Right kidney (tissue), 1 donor: ENCODE data around the gene GALNT9.
"Not testable (repeated sequence)": the region's sequence is repeated elsewhere in the genome, so short reads cannot be mapped to it uniquely, and the experiment has no call there.

Experiments used
- DNase-seq: peaks from one replicate; pipeline ENCODE4 v3.0.0-alpha.2; 2016

GALNT9 gene

DNA sequence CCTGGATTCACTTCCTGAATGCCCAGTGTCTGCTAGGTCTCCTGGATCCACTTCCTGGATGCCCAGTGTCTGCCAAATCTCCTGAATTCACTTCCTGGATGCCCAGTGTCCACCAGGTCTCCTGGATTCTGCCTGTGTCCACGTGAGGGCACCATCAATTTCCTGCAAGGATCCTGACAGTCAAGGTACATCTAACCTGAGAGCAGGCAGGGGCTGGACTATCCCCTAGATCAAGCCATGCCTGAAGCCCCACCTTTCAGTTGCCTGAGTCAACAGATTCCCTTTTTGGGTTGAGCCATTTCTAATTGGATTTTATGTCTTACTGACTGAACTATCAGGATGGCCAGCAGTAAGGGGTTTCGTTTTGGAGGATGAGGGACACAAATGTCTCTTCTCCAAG lies 49.5 kb downstream of the GALNT9 start:
- no peak for DNase-seq

DNA sequence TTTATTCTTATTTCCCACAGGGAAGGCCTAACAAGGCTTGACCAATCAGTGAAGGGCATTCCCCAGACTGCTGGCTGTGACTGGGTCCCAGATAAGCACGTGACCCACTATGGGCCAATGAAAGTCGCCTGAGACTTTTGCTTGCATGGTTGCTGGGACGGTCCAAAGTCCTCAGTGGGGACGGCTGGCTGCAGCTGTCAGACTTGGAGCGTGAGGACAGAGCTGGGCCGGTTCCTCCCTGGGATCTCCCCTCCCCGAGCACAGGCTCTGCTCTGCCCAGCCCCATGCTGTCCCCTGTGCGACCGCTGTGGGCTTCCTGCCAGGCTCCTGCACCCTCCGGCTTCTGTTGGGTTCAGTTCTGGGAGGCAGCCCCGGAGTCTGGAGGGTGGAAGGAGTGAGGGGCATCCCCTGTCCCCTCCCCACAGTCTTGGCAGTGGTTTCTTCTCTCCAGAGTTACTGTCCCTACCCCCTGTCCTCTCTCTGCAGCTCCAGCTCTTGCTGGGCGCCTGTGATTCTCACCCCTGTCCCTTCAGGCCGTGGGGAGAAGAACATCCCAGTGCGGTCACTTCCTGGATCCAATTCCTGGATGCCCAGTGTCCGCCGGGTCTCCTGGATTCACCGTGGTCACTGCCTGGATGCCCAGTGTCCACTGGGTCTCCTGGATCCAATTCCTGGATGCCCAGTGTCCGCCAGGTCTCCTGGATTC lies 50.1 kb downstream of the GALNT9 start:
- DNase-seq = peak; percentile 55

DNA sequence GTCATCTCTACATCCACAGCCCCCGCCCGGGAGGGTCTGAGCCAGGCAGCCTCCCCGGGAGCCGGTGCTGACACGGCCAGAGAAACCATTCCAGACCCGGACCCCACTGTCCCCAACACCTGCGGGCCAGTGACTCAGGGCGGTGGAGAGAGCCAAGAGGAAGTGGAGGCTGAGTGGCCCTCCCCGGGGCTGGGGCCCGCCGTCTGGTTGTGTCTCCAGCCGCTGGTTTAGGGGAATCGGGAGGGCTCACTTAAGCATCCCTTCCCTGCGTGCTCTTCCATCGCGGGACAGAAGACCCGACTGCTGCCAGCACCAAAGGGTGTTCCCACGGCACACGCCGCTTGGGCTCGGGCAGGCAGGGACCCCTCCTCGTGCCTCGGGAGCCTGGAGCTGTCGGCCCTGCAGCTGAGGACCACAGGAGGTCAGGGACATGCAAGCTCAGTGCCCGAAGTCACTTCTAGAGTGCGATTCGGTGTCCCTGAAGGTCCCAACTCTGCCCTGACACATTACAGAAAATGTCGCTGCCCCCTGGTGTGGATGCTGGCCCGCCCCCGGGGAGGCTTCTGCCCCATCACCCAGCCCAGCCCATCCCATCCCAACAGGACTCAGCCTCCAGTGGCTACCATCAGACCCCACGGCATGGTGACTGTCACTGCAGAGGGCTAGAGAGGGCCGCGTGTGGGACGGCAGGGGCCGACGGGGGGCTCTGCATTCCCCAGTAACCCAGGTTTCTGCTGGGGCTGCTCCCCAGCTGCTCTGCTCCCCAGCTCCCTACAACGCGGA lies 50.8 kb downstream of the GALNT9 start:
- DNase-seq = peak; percentile 53

DNA sequence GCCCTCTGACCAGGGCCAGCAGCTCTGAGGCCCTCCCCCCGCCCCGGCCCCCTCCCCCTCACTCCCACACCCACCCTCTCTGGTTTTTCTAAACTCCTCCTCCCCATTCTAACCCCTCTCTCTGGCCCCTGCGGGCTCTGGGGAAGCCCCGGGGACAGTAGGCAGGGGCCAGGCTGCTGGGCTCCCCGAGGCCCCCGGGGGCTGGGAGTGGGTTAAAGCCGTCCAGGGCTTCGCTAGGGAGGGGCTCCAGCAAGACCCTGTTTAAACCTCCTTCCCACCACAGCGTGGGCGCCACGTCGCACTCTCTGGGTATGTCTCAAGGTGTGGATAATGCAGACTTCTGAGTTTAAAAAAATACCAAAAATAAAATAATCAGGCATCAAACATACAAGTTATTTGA lies 51.4 kb downstream of the GALNT9 start:
- DNase-seq = no peak

DNA sequence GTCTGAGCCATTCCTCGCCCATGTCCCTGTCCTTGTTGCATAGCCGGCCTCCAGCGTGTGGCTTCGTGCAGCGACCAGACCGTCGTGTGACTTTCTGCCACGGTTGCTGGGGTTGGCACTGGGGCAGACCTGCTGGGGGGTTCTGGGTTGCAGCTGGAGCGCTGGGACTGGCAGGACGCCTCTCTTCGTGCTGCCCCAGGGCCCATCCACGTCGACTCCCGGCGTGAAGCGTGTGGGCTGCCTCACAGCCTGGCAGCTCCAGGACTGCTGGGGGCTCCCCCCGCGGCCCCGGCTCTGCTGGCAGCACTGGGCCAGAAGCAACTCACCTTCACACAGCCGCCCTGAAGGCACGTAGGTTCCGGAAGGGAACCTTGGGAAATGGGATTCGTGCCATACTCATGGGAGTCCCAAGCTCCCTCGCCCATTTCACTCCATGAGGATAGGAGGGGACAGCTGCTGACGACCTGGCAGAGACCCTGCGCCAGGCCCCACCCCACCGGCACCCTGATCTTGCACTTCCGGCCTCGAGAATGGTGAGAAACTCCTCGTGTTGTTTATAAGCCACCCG lies 51.9 kb downstream of the GALNT9 start:
- DNase-seq = peak; percentile 68

DNA sequence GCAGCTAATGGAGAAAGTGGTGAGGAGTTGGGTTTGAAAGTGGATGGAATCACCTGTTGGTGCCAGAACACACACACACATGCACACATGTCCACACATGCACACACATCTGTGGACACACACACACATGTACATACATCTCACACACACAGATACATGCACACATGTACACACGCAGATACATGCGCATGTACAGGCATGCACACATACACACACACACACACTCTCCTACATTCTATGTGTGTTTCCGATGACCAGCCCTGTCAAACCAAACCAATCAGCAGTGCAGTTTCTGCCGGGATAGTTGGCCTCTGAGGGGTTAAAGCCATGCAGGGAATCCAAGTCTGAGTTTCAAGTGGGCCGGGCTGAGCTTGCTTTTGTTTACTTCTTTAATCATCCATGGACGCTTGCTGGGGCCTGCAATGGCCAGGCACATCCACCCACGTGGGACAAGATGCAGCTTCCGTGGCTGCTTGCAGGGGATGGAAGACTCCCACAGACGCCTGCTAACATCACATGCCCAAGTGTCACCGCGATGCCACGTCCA lies 52.5 kb downstream of the GALNT9 start:
- DNase-seq = no peak

DNA sequence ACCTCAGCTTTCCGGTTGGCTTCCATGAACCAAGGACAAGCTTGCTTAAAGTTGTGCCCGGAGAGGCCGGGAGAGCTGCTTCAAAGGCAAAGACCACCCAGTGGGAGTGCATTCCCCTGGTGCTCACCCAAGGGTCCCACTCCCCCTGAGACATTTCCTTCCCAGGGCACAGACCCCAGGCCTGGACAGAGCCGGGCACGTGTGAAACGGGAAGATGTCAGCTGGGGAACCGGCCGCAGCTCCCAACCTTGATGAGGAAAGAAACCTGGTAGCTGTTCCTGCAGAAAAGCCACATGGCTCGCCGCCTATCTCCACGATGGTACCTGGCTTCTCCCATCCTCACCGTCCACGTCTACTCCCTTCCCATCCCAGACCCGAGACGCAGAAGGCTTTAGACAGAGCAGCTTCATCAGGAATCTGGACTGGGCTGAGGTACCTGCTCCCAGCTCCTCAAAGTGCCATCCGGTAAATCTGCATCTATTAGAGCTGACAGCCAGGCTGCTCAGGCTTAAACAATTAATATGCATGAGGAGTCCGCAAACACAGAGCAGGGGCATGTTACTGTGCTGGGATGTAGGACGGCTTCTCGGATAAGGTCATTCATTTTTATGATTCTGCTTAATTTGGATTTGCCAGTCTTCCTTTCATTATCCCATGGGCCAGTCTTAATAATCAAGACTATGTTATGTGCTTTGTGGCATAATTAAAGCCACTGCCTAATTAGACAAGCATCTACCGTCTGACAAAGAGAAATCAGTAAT lies 53.1 kb downstream of the GALNT9 start:
- no peak for DNase-seq

DNA sequence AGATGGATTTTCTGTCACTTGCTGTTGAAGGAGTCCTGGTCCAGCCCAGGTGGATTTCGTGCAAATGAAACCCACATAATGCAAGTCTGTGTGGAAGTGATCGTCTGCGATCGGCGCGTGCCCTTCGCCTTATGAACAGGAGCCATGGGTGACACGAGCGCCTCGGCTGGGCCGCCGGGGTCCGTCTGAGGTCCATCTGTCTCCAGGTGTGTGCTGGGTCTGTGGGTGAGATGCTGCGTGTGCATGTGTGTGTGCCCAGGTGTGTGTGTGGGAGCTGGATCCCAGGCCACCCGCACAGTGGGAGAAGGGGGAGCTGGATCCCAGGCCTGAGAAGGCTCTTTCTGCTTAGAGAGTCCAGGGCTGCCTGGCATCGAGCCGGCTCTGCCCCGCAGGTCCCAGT lies 53.8 kb downstream of the GALNT9 start:
- no peak for DNase-seq

DNA sequence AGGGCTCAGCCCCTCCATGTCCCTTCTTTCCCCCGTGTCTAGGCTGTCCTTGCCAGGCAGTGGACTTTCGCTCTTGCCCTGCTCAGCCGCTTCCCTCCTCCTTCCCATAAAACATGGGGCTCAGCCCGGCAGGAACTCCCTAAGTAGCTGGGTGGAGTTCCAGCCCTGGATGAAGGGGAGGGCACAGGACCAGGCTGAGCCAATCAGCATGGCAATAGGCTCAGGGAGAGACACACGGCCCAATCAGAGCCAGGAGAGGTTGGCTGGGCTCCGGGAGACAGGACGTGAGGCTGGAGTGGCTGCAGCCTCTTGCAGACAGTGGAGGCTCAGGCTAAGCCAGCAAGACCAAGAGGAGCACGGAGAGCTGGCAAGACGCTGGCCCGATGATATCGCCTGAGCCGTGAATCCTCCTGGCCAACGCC lies 54.3 kb downstream of the GALNT9 start:
- peak; percentile 63 for DNase-seq

DNA sequence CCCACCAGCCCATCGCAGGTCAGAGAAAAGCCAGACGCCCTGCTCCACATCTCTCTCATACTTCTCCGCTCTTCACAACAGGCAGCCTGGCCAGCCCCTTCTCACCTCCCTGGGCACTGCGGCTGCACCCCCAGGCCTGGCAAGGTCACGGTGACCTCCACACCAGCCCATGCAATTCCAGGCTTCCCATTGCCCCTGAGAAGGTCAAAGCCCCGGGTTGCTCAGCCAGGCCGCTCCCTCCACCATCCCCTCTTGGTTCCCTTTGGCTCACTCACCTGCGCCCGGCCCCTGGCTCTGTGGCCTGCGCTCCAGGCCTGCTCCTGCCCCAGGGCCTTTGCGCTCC lies 55.4 kb downstream of the GALNT9 start:
- DNase-seq = no peak

DNA sequence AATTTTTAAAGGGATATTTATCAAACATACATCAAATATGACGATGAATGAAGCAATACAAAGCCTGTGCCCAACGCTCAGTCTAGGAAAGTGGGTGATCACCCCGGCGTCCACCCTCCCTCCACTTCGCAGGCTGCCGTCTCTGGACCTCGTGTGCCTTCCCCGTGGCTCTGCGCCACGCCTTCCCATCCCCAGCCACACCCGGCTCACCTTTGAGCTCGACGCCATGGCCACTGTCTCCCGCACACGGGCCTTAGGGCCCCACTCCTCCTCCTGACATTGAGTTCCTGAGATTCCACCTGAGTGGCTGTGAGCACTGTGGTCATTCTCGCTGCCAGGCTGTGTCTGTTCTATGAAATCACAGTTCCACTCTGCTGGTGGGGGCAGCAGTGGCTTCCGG lies 56.7 kb downstream of the GALNT9 start:
- DNase-seq = no peak

DNA sequence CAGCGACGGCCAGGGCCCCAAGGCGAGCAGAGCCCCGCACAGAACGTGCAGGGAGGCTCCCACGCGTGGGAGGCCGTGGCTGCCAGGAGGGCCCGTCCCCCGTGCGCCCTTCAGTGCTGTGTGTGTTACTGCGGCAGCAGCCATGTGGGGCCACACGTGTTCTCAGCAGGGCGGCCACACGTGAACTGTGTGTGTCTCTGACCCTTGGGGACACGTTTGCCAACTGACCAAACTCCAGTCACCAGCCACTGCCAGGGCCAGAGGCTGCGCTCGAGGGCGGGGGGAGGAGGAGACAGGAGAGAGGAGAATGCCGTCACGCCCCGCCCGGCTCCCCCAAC lies 57.7 kb downstream of the GALNT9 start:
- no peak for DNase-seq

DNA sequence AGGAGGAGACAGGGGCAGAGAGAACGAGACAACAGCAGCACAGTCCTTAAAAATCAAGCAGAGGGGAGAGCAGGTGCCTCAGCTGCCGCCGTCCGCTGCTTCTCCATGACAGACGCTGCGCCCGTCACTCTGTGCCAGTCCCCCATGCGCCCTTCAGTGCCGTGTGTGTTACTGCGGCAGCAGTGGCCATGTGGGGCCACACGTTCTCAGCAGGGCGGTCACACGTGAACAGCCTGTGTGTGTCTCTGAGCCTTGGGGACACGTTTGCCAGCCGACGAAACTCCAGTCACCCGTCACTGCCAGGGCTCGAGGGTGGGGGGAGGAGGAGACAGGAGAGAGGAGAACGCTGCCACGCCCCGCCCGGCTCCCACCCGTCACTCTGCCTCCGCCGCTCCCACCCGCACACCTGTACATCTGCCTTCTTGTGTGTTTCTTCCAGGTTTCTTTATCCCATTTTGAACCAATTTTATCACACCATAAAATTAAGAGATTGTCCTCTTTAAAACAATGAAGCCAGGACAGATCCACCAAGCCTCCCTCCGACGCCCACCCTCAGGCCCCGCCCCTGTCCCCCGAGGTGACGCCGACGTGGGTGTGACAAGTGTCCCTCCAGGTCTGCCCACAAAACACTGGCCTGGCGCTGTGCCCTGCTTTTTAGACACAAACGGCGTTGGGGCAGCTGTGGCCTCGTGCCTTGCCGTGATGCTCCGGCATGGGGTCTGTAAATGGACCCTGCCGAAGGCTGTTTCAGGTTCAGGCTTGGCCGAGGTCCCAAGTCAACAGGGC lies 58.2 kb downstream of the GALNT9 start:
- DNase-seq = peak; percentile 39

DNA sequence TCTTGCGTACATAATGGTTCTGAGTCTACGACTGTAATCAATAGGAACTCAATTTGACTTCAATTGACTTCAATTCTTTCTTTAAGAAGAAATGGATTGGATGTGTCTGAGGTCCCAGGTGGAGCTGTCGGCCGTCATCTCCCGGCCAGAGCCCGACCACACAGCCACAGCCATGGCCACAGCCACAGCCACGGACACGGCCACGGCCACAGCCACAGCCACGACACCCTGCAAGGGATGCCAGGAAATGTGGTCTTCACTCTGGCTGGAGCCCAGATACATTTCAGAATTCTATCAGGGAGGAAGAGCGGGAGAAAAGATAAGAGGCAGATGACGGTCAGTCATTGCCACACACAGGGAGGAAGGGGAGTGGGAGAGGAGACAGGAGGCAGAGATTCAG lies 58.9 kb downstream of the GALNT9 start:
- no peak for DNase-seq

DNA sequence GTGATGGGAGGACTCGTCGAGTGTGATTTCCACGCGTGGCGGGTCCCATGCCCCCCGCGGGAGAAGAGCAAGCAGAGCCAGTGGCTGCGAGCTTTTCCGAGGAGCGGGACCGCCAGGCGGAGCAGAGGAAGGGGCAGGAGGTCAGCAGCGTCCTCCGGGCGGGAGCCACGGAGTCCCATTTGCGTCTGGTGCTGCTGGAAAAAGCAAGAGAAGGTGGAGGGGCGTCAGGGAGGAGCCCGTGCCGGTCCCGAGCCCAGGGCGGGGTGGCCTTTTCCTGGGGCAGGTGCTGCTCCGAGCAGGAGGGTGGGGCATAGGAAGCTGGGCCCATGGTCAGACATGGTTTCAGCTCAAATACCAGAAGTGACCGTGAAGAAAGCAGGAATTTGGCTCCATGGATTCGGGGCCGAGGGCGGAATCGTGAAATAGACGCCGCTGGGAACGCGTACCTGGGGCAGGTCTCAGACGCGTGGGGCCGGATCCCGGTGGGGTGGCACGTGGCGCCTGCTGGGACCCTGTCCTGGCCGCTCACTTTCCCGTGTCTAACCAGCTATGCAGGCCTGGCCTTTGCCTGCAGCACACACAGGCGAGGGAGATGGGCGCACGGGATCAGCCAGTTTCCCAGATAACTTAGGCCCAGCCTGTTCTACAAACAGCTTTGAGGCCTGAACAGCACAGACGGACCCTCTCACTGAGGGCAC lies 60.0 kb downstream of the GALNT9 start:
- DNase-seq = peak; percentile 49

DNA sequence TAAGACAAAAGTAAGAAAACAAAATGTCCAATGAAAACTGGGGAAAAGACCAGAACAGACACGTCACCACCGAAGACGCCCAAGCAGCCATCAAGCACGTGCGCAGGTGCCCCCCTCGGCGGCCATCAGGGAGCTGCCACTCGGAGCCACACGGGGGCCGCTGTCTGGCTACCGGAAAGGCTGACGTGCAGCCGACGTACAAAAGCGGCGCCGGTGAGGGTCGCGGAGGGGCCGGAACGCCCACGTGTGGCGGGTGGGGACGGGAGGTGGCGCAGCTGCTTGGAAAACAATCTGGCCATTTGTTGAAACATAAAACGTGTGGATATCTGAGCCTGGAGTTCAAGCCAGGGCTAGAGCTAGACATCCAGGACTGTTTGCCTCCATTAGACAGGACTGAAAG lies 60.7 kb downstream of the GALNT9 start:
- peak; percentile 78 for DNase-seq

DNA sequence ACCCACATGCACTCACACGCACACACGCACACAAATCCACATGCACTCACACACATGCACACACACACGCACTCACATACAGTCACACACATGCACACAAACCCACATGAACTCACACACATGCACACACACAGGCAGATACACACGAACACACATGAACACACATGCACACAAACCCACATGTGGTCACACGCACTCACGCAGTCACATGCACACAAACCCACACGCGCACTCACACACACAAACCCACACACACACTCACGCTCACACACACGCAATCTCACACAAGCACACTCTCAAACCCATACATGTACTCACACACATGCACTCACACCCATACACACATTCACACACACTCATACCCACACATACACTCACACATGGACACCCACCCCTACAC lies 61.5 kb downstream of the GALNT9 start:
- DNase-seq = no peak

DNA sequence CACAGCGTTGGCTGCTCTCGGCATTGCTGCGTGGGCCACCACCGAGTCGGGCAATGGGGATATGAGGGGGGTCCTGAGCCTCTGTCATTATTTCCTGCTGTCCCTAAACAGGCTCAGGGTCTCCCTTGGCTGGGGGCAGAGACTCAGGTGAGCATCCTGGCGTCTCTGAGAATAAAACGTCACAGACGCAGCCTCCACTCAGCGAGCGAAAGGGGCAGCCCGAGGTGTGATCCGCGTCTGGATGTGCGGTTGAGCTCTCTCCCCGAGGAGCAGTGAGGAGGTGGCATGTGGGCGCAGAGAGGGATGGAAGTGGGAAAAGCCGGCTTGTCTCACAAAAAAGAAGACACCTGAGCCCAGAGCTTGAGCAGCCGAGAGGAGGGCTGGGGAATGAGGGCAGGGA lies 62.6 kb downstream of the GALNT9 start:
- DNase-seq = no peak

DNA sequence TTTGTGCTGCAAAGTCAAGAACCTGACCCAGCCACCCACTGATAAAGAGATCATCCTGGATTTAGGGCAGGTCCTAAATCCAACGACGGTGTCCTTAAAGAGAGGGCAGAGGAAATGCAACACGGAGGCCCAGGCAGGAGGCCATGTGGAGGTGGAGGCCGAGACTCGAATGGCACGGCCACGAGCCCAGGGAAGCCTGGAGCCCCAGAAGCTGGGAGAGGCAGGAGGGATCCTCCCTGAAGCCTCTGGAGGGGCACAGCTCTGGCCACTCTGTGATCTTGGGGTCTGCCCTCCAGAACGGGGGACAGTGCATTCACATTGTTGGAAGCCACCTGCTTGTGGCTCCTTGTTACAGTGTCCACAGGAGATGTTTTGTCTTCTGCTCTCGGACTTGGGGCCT lies 63.0 kb downstream of the GALNT9 start:
- no peak for DNase-seq

DNA sequence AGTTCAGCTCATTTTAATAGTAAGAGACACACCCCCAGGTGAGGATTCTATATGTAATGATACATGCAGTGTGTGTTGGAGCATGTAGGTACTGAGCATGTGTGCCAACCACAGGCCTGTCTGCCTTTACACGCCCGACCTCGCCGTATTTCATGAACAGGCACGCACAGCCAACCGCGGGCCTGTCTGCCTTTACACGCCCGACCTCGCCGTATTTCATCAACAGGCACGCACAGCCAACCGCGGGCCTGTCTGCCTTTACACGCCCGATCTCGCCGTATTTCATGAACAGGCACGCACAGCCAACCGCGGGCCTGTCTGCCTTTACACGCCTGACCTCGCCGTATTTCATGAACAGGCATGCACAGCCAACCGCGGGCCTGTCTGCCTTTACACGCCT lies 63.6 kb downstream of the GALNT9 start:
- not testable (repeated sequence) for DNase-seq

DNA sequence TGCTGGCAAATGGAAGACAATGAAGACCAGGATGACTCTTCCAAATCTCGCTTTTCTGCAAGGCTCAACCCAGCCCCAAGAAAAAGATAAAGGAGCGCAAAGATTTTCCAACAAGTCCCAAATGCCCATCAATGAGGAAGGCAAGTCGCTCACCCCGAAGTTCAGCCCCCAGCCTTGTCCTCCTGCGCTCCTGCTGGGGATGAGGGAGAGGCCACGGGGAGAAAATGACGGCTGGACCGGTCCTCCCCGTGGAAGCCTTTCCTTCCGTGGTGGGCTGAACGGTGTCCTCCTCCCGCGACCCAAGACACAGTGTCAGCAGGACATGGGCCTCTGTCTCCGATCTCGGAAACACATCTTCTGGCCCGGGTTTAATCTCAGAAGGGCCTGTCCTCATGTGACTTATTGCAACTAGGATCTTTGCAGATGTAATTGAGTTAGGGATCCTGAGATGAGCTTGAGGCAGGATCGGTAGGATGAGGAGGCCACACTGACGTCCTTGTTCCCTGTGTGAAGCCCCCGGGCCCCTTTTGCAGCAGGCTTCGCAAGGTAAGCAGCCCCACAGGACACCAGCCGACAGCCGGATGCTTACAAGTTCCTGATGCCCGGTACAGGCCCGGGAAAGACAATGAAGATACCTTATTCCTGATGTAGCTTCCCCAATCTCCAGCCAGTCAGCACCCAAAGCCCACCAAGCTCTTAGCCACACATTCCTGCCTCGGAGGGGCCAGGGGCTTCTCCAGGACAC lies 64.2 kb downstream of the GALNT9 start:
- DNase-seq = no peak
